Germinal center (tissue), 1 donor: ENCODE data around the gene ZNF260.
"Not testable (repeated sequence)": the region's sequence is repeated elsewhere in the genome, so short reads cannot be mapped to it uniquely, and the experiment has no call there.

Experiments used
- DNase-seq: peaks from one replicate; pipeline ENCODE4 v3.0.0; 2012; ENCODE audit warnings: mixed read lengths, low spot score

Gene ZNF260

DNA sequence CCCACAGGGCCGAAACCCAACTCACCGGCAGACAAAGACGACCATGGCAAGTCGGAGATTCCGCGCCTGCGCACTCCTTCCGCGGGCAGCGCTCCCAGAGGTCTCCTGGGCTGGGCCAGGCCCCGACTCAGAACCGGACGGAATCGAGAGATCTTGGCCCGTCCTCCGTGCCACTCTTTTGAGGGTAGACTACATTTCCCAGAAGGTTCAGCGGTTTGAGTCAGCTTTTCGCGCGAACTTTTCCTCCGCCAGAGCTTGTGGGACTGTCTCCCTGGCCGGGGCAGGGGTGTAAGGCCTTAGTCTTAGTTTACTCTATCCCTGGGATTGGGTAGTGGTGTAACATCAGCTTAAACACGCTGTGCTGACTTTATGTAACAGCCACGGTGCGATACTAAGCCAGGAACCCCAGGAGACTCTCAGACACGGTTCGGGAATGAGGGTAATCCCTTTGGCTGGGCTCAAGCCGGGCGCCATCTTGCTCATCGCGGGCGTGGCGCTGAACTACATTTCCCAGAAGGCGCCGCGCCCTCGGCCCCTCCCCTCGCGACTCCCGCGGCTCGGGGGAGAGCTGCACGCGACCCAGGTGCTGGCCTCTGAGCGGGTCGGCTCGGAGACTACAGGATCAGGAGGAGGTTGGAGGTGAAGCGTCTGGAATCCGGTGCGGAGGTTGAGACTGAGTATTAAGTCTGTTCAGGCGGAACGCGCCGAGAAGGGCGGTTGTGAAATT is at the start of gene ZNF260:
Gene ZNF260, minus strand, starts transcription at position 78 of the 727 bp plus-strand sequence. CDS start 13,033 bp downstream, outside the sequence.
- DNase-seq, result peak; percentile 94

- DNase-seq, result no peak
These were observed 49.4 kb upstream of the ZNF260 start for GRCh38 chr19:36577271-36577996.

- no peak for DNase-seq
These were observed 46.7 kb upstream of the ZNF260 start for GRCh38 chr19:36574741-36575140.

- no peak for DNase-seq
These were observed 46.0 kb upstream of the ZNF260 start for GRCh38 chr19:36573895-36574720.

GRCh38 chr19:36573020-36573894 is 45.2 kb upstream of the ZNF260 start, which contains the start of gene ZNF529:
Gene ZNF529, minus strand, starts transcription at chr19:36573292. Its CDS starts 946 bp downstream, at chr19:36572346.
- peak; percentile 90 for DNase-seq

- DNase-seq, result no peak
These were observed 44.5 kb upstream of the ZNF260 start for GRCh38 chr19:36572593-36573019.

DNA sequence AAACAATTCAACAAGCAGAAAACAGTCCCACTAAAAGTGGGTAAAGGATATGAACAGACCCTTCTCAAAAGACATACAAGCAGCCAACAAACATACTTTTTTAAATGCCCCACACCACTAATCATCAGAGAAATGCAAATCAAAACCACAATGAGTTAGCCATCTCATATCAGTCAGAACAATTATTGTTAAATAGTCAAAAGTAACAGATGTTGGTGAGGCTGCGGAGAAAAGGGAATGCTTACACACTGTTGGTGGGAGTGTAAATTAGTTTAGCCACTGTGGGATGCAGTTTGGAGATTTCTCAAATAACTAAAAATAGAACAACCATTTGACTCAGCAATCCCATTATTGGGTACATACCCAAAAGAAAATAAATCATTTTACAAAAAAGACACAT is 36.3 kb upstream of the ZNF260 start:
- DNase-seq, result no peak

- no peak for DNase-seq
These were observed 19.1 kb upstream of the ZNF260 start for GRCh38 chr19:36547001-36547732.

DNA sequence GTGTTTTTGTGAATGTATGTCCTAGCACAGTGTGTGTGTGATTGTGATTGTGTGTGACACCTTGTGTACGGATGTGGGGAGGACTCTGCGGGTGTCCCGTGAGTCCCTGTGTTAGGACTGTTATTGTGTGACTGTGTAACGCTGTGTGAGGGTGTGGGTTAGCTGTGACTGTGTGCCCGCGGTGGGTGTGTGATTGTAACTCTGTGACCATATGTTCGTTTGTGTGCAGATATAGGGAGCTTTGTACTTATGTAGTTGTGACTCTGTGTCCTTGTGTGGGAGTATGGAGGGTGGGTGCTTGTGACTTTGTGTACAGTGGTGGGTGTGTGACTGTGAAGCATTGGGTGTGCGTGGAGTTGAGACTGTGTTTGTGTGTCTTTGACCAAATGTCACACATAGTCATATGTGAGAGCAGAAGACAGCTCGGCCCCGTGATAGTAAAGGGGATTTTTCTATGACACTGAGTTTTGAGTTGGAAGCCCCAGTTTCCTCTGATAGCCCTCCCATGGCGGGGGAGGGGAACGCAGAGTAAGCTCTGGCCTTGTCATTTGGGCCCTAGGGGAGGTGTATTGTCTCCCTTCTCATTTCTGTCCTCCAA is 949 bp upstream of the ZNF260 start:
- DNase-seq, result peak; percentile 16

DNA sequence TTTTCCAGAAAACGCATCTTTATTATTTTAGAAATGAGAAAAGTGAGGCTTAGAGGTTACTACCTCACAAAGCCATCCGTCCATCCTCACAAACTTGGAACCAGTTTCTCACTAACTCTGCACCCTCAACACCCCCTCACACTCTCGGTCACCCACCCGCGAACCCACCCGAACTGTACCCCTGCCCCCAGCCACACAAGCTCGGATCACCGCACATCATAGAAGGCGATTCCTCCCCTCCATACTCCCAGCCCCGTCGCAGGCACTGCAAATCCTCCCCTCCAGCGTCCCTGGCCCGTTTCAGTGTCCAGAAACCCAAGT is 238 bp downstream of the ZNF260 start:
- no peak for DNase-seq

GRCh38 chr19:36527341-36527740 is 730 bp downstream of the ZNF260 start:
- DNase-seq, result no peak

GRCh38 chr19:36526581-36526980 is 1.5 kb downstream of the ZNF260 start:
- no peak for DNase-seq

DNA sequence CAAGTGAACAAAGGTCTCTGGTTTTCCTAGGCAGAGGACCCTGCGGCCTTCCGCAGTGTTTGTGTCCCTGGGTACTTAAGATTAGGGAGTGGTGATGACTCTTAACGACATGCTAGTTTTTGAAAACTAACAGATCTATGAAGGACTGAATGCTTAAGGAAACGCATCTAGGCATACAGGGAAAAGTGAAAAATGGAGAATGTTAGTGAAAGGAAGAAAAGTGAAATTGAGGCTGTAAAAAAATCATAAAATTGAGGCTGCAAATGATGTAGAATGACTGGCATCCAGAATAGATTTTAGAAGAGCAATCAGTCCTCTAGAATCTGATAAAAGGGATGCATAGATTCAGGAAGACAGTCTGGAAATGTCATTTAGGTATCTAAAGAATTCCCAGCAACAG is 3.5 kb downstream of the ZNF260 start:
- DNase-seq, result no peak

GRCh38 chr19:36514012-36514612 is 14.0 kb downstream of the ZNF260 start:
- DNase-seq, result no peak

DNA sequence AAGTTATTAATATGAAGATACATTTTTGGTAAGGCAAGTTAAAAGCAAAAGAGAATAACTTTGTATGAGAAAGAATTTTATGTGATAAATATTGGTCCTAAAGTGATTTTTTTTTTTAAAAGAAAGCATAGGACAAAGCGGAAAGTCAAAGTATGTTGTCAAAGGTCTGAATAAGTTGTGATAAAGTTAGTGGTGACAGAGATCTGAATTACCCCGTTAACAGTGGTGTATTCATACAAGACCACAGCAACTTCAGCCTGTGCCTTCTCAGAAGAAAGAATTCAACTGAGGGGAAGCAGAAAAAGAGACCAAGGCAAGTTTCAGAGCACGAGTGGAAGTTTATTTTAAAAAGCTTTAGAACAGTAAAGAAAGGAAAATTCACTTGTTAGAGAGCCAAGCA is 19.7 kb downstream of the ZNF260 start:
- no peak for DNase-seq

DNA sequence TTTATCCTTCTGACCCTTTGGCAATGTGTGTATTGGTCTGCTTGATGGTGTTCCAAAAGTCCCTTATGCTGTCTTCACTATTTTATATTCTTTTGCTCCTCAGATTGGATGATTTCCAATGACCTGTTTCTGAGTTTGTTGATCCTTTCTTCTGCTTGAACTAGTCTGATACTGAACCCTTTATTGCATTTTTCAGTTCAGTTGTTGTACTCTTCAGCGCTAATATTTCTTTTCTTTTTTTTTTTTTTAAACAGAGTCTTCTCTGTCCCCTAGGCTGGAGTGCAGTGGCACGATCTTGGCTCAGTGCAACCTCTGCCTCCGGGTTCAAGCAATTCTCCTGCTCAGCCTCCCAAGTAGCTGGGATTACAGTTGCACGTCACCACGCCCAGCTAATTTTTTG is 26.1 kb downstream of the ZNF260 start:
- no peak for DNase-seq

- no peak for DNase-seq
These were observed 31.1 kb downstream of the ZNF260 start for GRCh38 chr19:36497001-36497400.

GRCh38 chr19:36492689-36493453 is 35.2 kb downstream of the ZNF260 start:
- peak; percentile 21 for DNase-seq

- DNase-seq, result not testable (repeated sequence)
These were observed 37.2 kb downstream of the ZNF260 start for GRCh38 chr19:36490846-36491245.
